PC-3 (cell line): ENCODE measurements around the gene KRT33B. TPM values are rescaled to one million over a fixed set of nuclear protein-coding genes. Genes with fewer than 3 reads are reported as not detected.
"Not testable (repeated sequence)": the region's sequence is repeated elsewhere in the genome, so short reads cannot be mapped to it uniquely, and the experiment has no call there.

ENCODE experiments used
- ATAC-seq: fragments of 200-7000 bp; cut with Tn5 transposase; 2 replicates; pipeline ENCODE4 v1.9.1; 2020; ENCODE audit warnings: mild to moderate bottlenecking, moderate library complexity
- BruUV-seq: library from RNA; stranded (reverse); fragments of 400-500 nt; replicated peaks from 2 replicates; lab custom pipeline; 2021; lab: Mats Ljungman, UMichigan
- CTCF ChIA-PET: fragments of 300-600 bp; sonication (Branson Sonifier 250); formaldehyde crosslinking; loops from one replicate; lab custom pipeline; 2022; ENCODE audit warnings: antibody characterized with exemption; lab: Charles Lee
- POLR2A ChIA-PET: fragments of 300-600 bp; sonication (Branson Sonifier 250); formaldehyde crosslinking; loops from one replicate; lab custom pipeline; 2022; ENCODE audit warnings: antibody characterized with exemption; ENCODE audit not compliant: unreplicated experiment; lab: Charles Lee
- DNase-seq: peaks from one replicate; pipeline ENCODE4 v3.0.0-alpha.2; 2015
- H2AFZ ChIP-seq: fragments of 300-600 bp; sonication (generic); 2 replicates; pipeline ENCODE4 v1.6.0; 2016; ENCODE audit warnings: antibody characterized with exemption, low read length
- H3F3A ChIP-seq: fragments of 300-600 bp; sonication (generic); one replicate; pipeline ENCODE4 v1.6.0; 2017; ENCODE audit warnings: antibody characterized with exemption, low read length, control low read depth, mild to moderate bottlenecking; ENCODE audit not compliant: unreplicated experiment
- H3K27ac ChIP-seq: fragments of 300-600 bp; sonication (generic); 2 replicates; pipeline ENCODE4 v1.5.1; 2016; ENCODE audit warnings: mild to moderate bottlenecking, low read length
- H3K27me3 ChIP-seq: fragments of 300-600 bp; sonication (generic); 2 replicates; pipeline ENCODE4 v1.6.1; 2016; ENCODE audit warnings: low read length, mixed read lengths
- H3K36me3 ChIP-seq: fragments of 300-600 bp; sonication (generic); 2 replicates; pipeline ENCODE4 v1.6.1; 2016; ENCODE audit warnings: low read depth, mixed run types, low read length, mixed read lengths
- H3K4me1 ChIP-seq: fragments of 300-600 bp; sonication (generic); 2 replicates; pipeline ENCODE4 v1.5.1; 2016; ENCODE audit warnings: low read length; ENCODE audit not compliant: insufficient read depth
- H3K4me2 ChIP-seq: fragments of 300-600 bp; sonication (generic); 2 replicates; pipeline ENCODE4 v1.6.0; 2016; ENCODE audit warnings: low read length
- H3K4me3 ChIP-seq: fragments of 300-600 bp; sonication (generic); 2 replicates; pipeline ENCODE4 v1.5.1; 2016; ENCODE audit warnings: mild to moderate bottlenecking, low read length, mixed read lengths
- H3K79me2 ChIP-seq: fragments of 300-600 bp; sonication (generic); 2 replicates; pipeline ENCODE4 v1.6.1; 2017; ENCODE audit warnings: low read length, mixed read lengths
- H3K9ac ChIP-seq: fragments of 300-600 bp; sonication (generic); 2 replicates; pipeline ENCODE4 v1.6.0; 2016; ENCODE audit warnings: mild to moderate bottlenecking, low read length
- H3K9me2 ChIP-seq: fragments of 300-600 bp; sonication (generic); replicated peaks from 2 replicates; pipeline ENCODE4 v1.6.1; 2016; ENCODE audit warnings: mixed run types, low read length, mixed read lengths
- H3K9me3 ChIP-seq: fragments of 300-600 bp; sonication (generic); 2 replicates; pipeline ENCODE4 v1.6.1; 2016; ENCODE audit warnings: low read length, mixed read lengths
- H4K20me1 ChIP-seq: fragments of 300-600 bp; sonication (generic); 2 replicates; pipeline ENCODE4 v1.6.1; 2016; ENCODE audit warnings: low read length, mixed read lengths
- CTCF ChIP-seq: fragments of 300-600 bp; sonication (generic); conservative IDR thresholded peaks from 2 replicates; pipeline ENCODE4 v1.5.1; 2017; ENCODE audit warnings: antibody characterized with exemption, low read depth, mild to moderate bottlenecking, low read length
- EZH2 ChIP-seq: fragments of 300-600 bp; sonication (generic); IDR thresholded peaks from one replicate; pipeline ENCODE4 v1.6.1; 2017; ENCODE audit warnings: antibody characterized with exemption, mild to moderate bottlenecking, low read length; ENCODE audit not compliant: unreplicated experiment
- EZH2phosphoT487 ChIP-seq: fragments of 300-600 bp; sonication (generic); IDR thresholded peaks from 2 replicates; pipeline ENCODE4 v1.6.1; 2018; ENCODE audit warnings: mild to moderate bottlenecking, antibody characterized with exemption, low read length, borderline replicate concordance
- intact Hi-C: fragments of 100-400 bp; cut with micrococcal nuclease; formaldehyde crosslinking; loops from 2 replicates; pipeline ENCODE4 v1.9.0; 2023
- total RNA-seq: library from RNA; depleted of rRNA; stranded (reverse); fragments of >200 nt; gene quantifications from 2 replicates; pipeline ENCODE4 v1.2.3, GENCODE V29; 2014

KRT33B gene
- total RNA-seq, 1 experiment from 2014 or later = not detected

- ATAC-seq (no peak), DNase-seq (no peak)
- intact Hi-C loops = no loop called here
- ChIA-PET POLR2A (no interaction called here), CTCF (no interaction called here)
- no peaks in the 10 kb centered on the region for H3K27me3 ChIP-seq
- no peak overlapping the region for H3K27ac ChIP-seq
- no peaks in the 10 kb centered on the region for H3K9me3 ChIP-seq
- H3K4me1 ChIP-seq = peaks cover 24% of the 10 kb centered on the region
- H3K36me3 ChIP-seq = no peaks in the 10 kb centered on the region
- no peaks in the 10 kb centered on the region for H4K20me1 ChIP-seq
- no peak for TF ChIP-seq EZH2phosphoT487
- TF ChIP-seq EZH2 = no peak
- no peak for TF ChIP-seq CTCF
- no TSS peak for BruUV-seq
- no peak overlapping the region for H3K4me3 ChIP-seq
- no peak overlapping the region for H2AFZ ChIP-seq
- no peaks in the 10 kb centered on the region for H3K79me2 ChIP-seq
- no peaks in the 10 kb centered on the region for H3K9me2 ChIP-seq
- H3K4me2 ChIP-seq = no peak overlapping the region
- H3K9ac ChIP-seq = no peak overlapping the region
- H3F3A ChIP-seq = no peaks in the 10 kb centered on the region
Measured at GRCh38 chr17:41382394-41382793, 12.8 kb upstream of the KRT33B start.

GRCh38 chr17:41381943-41382342 is 12.3 kb upstream of the KRT33B start, which contains the start of gene KRT34:
Gene KRT34 (minus strand): TSS chr17:41382306. CDS start chr17:41382246, 60 bp downstream.
- H3F3A ChIP-seq, H2AFZ ChIP-seq, H3K9me2 ChIP-seq, H3K27me3 ChIP-seq, H3K9ac ChIP-seq, CTCF ChIA-PET, BruUV-seq, H3K27ac ChIP-seq, intact Hi-C loops, POLR2A ChIA-PET, H3K9me3 ChIP-seq, H3K4me2 ChIP-seq, DNase-seq, H3K79me2 ChIP-seq, H3K36me3 ChIP-seq, H3K4me3 ChIP-seq, H4K20me1 ChIP-seq, ATAC-seq: not testable (repeated sequence)
- H3K4me1 ChIP-seq = peaks cover 28% of the 10 kb centered on the region

GRCh38 chr17:41380091-41380490 is 10.5 kb upstream of the KRT33B start:
- H3K9me2 ChIP-seq, H3F3A ChIP-seq, POLR2A ChIA-PET, H4K20me1 ChIP-seq, intact Hi-C loops, H3K4me3 ChIP-seq, H3K36me3 ChIP-seq, H3K9me3 ChIP-seq, H2AFZ ChIP-seq, H3K79me2 ChIP-seq, BruUV-seq, H3K27me3 ChIP-seq: not testable (repeated sequence)
- ATAC-seq = peak; percentile 83
- Histone ChIP-seq H3K4me2 (0 out of 2 replicates have a peak overlapping the region, but pooled peaks have one; percentile 40), H3K27ac (peak overlapping the region; percentile 79), H3K4me1 (peaks cover 28% of the 10 kb centered on the region), H3K9ac (peak overlapping the region; percentile 37; the same call in 1 of the 2 replicates)
- DNase-seq = peak; percentile 83
- CTCF ChIA-PET = interaction anchor here (0.6 kb wide), 1 partner anchor 201 kb away, joined by 4 read pairs; no protein-coding TSS in a partner anchor

- H4K20me1 ChIP-seq = no peaks in the 10 kb centered on the region
- no peaks in the 10 kb centered on the region for H3K27me3 ChIP-seq
- peaks cover 28% of the 10 kb centered on the region for H3K4me1 ChIP-seq
- H3K27ac ChIP-seq = peak overlapping the region; percentile 33
- DNase-seq (peak; percentile 39), ATAC-seq (peak; percentile 32)
- BruUV-seq = no TSS peak
- H3K9ac ChIP-seq = no peak overlapping the region
- CTCF ChIA-PET = no interaction called here
- no peaks in the 10 kb centered on the region for H3K79me2 ChIP-seq
- no peak overlapping the region for H3K4me2 ChIP-seq
- H3F3A ChIP-seq = no peaks in the 10 kb centered on the region
- intact Hi-C loops = no loop called here
- no peak overlapping the region for H3K4me3 ChIP-seq
- no peak overlapping the region for H2AFZ ChIP-seq
- no peaks in the 10 kb centered on the region for H3K36me3 ChIP-seq
- TF ChIP-seq EZH2 = no peak
- no peak for TF ChIP-seq CTCF
- TF ChIP-seq EZH2phosphoT487 = no peak
- POLR2A ChIA-PET = no interaction called here
- no peaks in the 10 kb centered on the region for H3K9me3 ChIP-seq
- H3K9me2 ChIP-seq = no peaks in the 10 kb centered on the region
Measured at GRCh38 chr17:41377546-41377945, 7.9 kb upstream of the KRT33B start.
